HCT116 (cell line): Measurements from ENCODE around the gene SHISA6. TPM values are rescaled to one million over a fixed set of nuclear protein-coding genes. Genes with fewer than 3 reads are reported as not detected.

Experiments used
- ATAC-seq: fragments of 200-7000 bp; cut with Tn5 transposase; 2 replicates; pipeline ENCODE4 v1.9.1; 2020; ENCODE audit warnings: mild to moderate bottlenecking, moderate library complexity
- BruUV-seq: library from RNA; stranded (reverse); fragments of 400-500 nt; replicated peaks from 2 replicates; lab custom pipeline; 2021; lab: Mats Ljungman, UMichigan
- CTCF ChIA-PET: fragments of 300-600 bp; sonication (Branson Sonifier 250); formaldehyde crosslinking; loops from one replicate; lab custom pipeline; 2021; ENCODE audit warnings: antibody characterized with exemption; lab: Charles Lee
- POLR2A ChIA-PET: fragments of 300-600, 350-600 bp; sonication (Branson Sonifier 250); formaldehyde crosslinking; loops from one replicate; lab custom pipeline; 2021; ENCODE audit warnings: antibody characterized with exemption; lab: Charles Lee
- RAD21 ChIA-PET, 2 experiments: fragments of 300-600 bp; sonication (Branson Sonifier 250); formaldehyde crosslinking; loops; one replicate each; lab custom pipeline; 2023; ENCODE audit warnings: low total read pairs in 2 of 2; ENCODE audit not compliant: uncharacterized antibody in 2 of 2, unreplicated experiment in 2 of 2, low non-redundant PET in 1 of 2; lab: Charles Lee
- DNase-seq: peaks from one replicate; pipeline ENCODE4 v3.0.0-alpha.2; 2010; ENCODE audit warnings: low read depth, low spot score
- H2AFZ ChIP-seq: fragments of 200-600 bp; shearing (Covaris generic), sonication (generic); 2 replicates; pipeline ENCODE4 v1.6.1; 2017; ENCODE audit warnings: low read depth, mixed run types, mixed read lengths, antibody characterized with exemption, low read length; ENCODE audit not compliant: poor library complexity, severe bottlenecking
- H3K27ac ChIP-seq: 2 replicates; pipeline ENCODE4 v1.5.1; 2012; ENCODE audit warnings: low read depth, low read length
- H3K27me3 ChIP-seq: fragments of 200-600 bp; sonication (generic); 2 replicates; pipeline ENCODE4 v1.6.1; 2016; ENCODE audit warnings: mixed run types, low read length, mixed read lengths; ENCODE audit not compliant: insufficient read depth
- H3K36me3 ChIP-seq, 2 experiments: fragments of 200-500 bp in 1 of 2; fragments of 200-600 bp in 1 of 2; sonication (Bioruptor generic) in 1 of 2; sonication (generic) in 1 of 2; 2 replicates each; pipeline versions ENCODE4 v1.5.1 to v1.6.1; 2014 to 2016; ENCODE audit warnings: low read length in 2 of 2, inconsistent platforms in 1 of 2, mixed read lengths in 1 of 2, mixed run types in 1 of 2; ENCODE audit not compliant: insufficient read depth in 2 of 2, control insufficient read depth in 1 of 2
- H3K4me1 ChIP-seq, 2 experiments: fragments of 200-600 bp in 1 of 2; sonication (generic) in 1 of 2; 2 replicates each; pipeline versions ENCODE4 v1.5.1 to v1.6.1; 2012 to 2017; ENCODE audit warnings: low read length in 2 of 2, inconsistent platforms in 1 of 2, mild to moderate bottlenecking in 1 of 2, mixed read lengths in 1 of 2, mixed run types in 1 of 2, moderate library complexity in 1 of 2; ENCODE audit not compliant: insufficient read depth in 2 of 2, control insufficient read depth in 1 of 2
- H3K4me2 ChIP-seq: fragments of 200-600 bp; sonication (generic); 2 replicates; pipeline ENCODE4 v1.6.1; 2017; ENCODE audit warnings: mixed run types, low read length, mixed read lengths
- H3K4me3 ChIP-seq, 2 experiments: fragments of 200-600 bp in 1 of 2; sonication (generic) in 1 of 2; replicated peaks in 1 of 2; 2 replicates each; pipeline ENCODE4 v1.5.1; 2011 to 2016; ENCODE audit warnings: low read length in 2 of 2, control low read depth in 1 of 2, low read depth in 1 of 2, mild to moderate bottlenecking in 1 of 2, mixed read lengths in 1 of 2, mixed run types in 1 of 2
- H3K79me2 ChIP-seq: fragments of 200-600 bp; sonication (generic); 2 replicates; pipeline ENCODE4 v1.6.1; 2017; ENCODE audit warnings: mild to moderate bottlenecking, mixed run types, low read length, moderate library complexity, mixed read lengths; ENCODE audit not compliant: insufficient read depth
- H3K9ac ChIP-seq: fragments of 200-600 bp; sonication (generic); 2 replicates; pipeline ENCODE4 v1.6.1; 2016; ENCODE audit warnings: low read length, mixed read lengths
- H3K9me2 ChIP-seq: fragments of 200-600 bp; sonication (generic), shearing (Covaris generic); 2 replicates; pipeline ENCODE4 v1.6.1; 2017; ENCODE audit warnings: mixed run types, mild to moderate bottlenecking, moderate library complexity; ENCODE audit not compliant: insufficient read depth
- H3K9me3 ChIP-seq, 2 experiments: fragments of 200-500 bp in 1 of 2; fragments of 200-600 bp in 1 of 2; sonication (Bioruptor generic) in 1 of 2; sonication (generic) in 1 of 2; 2 replicates each; pipeline ENCODE4 v1.6.1; 2014 to 2017; ENCODE audit warnings: low read length in 2 of 2, mixed read lengths in 2 of 2, inconsistent platforms in 1 of 2, low read depth in 1 of 2, mild to moderate bottlenecking in 1 of 2, mixed run types in 1 of 2, moderate library complexity in 1 of 2; ENCODE audit not compliant: control insufficient read depth in 1 of 2, insufficient read depth in 1 of 2
- H4K20me1 ChIP-seq: fragments of 200-600 bp; sonication (generic), shearing (Covaris generic); 2 replicates; pipeline ENCODE4 v1.6.1; 2017; ENCODE audit warnings: mixed run types, mild to moderate bottlenecking, moderate library complexity; ENCODE audit not compliant: insufficient read depth
- ATF3 ChIP-seq: IDR thresholded peaks from 2 replicates; pipeline ENCODE4 v1.6.1; 2012
- CEBPB ChIP-seq: IDR thresholded peaks from 2 replicates; pipeline ENCODE4 v1.6.1; 2012; ENCODE audit warnings: low read depth
- CTCF ChIP-seq, 3 experiments: fragments of 200-600 bp in 1 of 3; sonication (generic) in 1 of 3; IDR thresholded peaks in 2 of 3; conservative IDR thresholded peaks in 1 of 3; 2 replicates each; pipeline ENCODE4 v1.5.1; 2012 to 2017; ENCODE audit warnings: low read depth in 2 of 3, low read length in 2 of 3, antibody characterized with exemption in 1 of 3, borderline replicate concordance in 1 of 3, control low read depth in 1 of 3, mild to moderate bottlenecking in 1 of 3, mixed read lengths in 1 of 3, mixed run types in 1 of 3, moderate library complexity in 1 of 3; ENCODE audit not compliant: insufficient read depth in 1 of 3
- ELF1 ChIP-seq: IDR thresholded peaks from 2 replicates; pipeline ENCODE4 v1.6.1; 2012; ENCODE audit warnings: low read depth, borderline replicate concordance
- FOSL1 ChIP-seq: IDR thresholded peaks from 2 replicates; pipeline ENCODE4 v1.6.1; 2012; ENCODE audit warnings: low read depth
- JUND ChIP-seq: IDR thresholded peaks from 2 replicates; pipeline ENCODE4 v1.6.1; 2012
- POLR2AphosphoS5 ChIP-seq: IDR thresholded peaks from 2 replicates; pipeline ENCODE4 v1.6.1; 2011; ENCODE audit warnings: mild to moderate bottlenecking, low read depth, low read length, moderate library complexity
- REST ChIP-seq: IDR thresholded peaks from 2 replicates; pipeline ENCODE4 v1.6.1; 2012; ENCODE audit warnings: low read depth
- ZBTB33 ChIP-seq: IDR thresholded peaks from 2 replicates; pipeline ENCODE4 v1.6.1; 2011; ENCODE audit warnings: mild to moderate bottlenecking, low read length, moderate library complexity; ENCODE audit not compliant: insufficient replicate concordance; ENCODE audit errors: extremely low read depth
- intact Hi-C: fragments of 100-400 bp; cut with micrococcal nuclease; formaldehyde crosslinking; loops from 2 replicates; pipeline ENCODE4 v1.10.0; 2022
- total RNA-seq: library from RNA; stranded (reverse); gene quantifications from one replicate; pipeline ENCODE4 v1.2.1, GENCODE V29; 2021; ENCODE audit not compliant: unreplicated experiment

SHISA6 gene
- total RNA-seq, 1 experiment from 2014 or later: not detected

GRCh38 chr17:11467639-11468038 lies 226.6 kb downstream of the SHISA6 start:
- no peaks in the 10 kb centered on the region for H3K79me2 ChIP-seq
- no TSS peak for BruUV-seq
- ChIA-PET CTCF (no interaction called here), RAD21 (no interaction called here), POLR2A (no interaction called here)
- intact Hi-C loops: no loop called here
- TF ChIP-seq CEBPB (no peak), ELF1 (no peak), ATF3 (no peak), FOSL1 (no peak), JUND (no peak), REST (no peak), CTCF (IDR thresholded peaks at IDR 0.05 in 2 of 3, conservative IDR thresholded peaks at IDR 0.05 in 1 of 3; ENCODE audit: borderline replicate concordance in 1 of 3, insufficient read depth in 1 of 3, low read depth in 2 of 3, low read length in 2 of 3) (no peak), POLR2AphosphoS5 (no peak), ZBTB33 (no peak)
- H3K9me3 ChIP-seq: peaks cover 0 to 13% of the 10 kb centered on the region in 2 experiments; a peak in 1 of 4 replicates
- DNase-seq (no peak), ATAC-seq (no peak)
- H3K36me3 ChIP-seq: no peaks in the 10 kb centered on the region
- H4K20me1 ChIP-seq: no peaks in the 10 kb centered on the region
- H3K4me1 ChIP-seq: no peaks in the 10 kb centered on the region
- no peak overlapping the region for H3K27ac ChIP-seq
- no peak overlapping the region for H3K9ac ChIP-seq
- no peaks in the 10 kb centered on the region for H3K27me3 ChIP-seq
- H3K4me3 ChIP-seq: no peak overlapping the region
- H3K9me2 ChIP-seq: no peaks in the 10 kb centered on the region
- no peak overlapping the region for H2AFZ ChIP-seq
- no peak overlapping the region for H3K4me2 ChIP-seq
